Measurements from ENCODE around the gene POLRMT.

Gene POLRMT

GRCh38 chr19:575527-576506 lies 57.5 kb downstream of the POLRMT start:
- peak; percentile 20 for DNase-seq

- no peak for DNase-seq
These were observed 58.4 kb downstream of the POLRMT start for GRCh38 chr19:574658-575526.

- DNase-seq: no peak
These were observed 59.9 kb downstream of the POLRMT start for GRCh38 chr19:573519-573825.

GRCh38 chr19:572743-573518 lies 60.4 kb downstream of the POLRMT start:
- DNase-seq: peak; percentile 39

GRCh38 chr19:572140-572742 lies 61.1 kb downstream of the POLRMT start, which contains the start of gene BSG:
BSG (plus strand) TSS chr19:572596; CDS start chr19:572635, 39 bp downstream.
- peak; percentile 98 for DNase-seq

- peak; percentile 39 for DNase-seq
These were observed 61.8 kb downstream of the POLRMT start for GRCh38 chr19:571566-571974.

- peak; percentile 29 for DNase-seq
These were observed 62.3 kb downstream of the POLRMT start for GRCh38 chr19:570937-571565.

- no peak for DNase-seq
These were observed 63.1 kb downstream of the POLRMT start for GRCh38 chr19:570251-570686.

- no peak for DNase-seq
These were observed 65.9 kb downstream of the POLRMT start for GRCh38 chr19:567296-567900.
